Measurements from ENCODE around the gene VKORC1.

DNA sequence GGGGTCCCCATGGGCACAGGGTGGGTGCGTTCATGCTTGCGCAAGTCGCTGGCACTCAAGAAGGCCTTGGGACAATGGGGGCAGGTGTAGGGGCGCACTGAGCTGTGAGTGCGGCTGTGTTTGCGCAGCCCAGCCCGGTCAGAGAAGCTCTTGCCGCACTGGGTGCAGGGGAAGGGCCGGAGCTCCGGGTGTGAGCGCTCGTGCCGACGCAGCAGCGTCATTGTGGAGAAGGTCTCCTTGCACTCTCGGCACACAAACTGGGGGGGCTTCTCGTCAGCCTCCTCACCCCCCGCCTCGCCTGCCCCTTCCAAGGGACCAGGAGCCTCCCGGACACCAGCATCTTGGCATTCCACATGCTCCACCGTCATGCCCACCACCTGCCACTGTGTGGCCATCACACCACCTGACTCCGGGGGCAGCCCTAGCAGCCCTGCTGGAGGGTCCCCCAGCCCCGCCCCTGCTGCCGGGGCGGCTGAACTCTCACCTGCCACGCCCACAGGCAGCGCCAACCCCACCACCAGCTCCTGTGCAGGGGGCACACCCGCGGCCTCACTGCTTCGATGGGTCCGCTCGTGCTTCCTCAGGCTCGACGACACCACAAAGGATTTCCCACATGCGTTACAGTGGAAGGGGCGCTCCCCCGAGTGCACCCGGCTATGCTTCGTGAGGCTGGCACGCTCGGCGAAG lies 33.3 kb downstream of the VKORC1 start:
- TF ChIP-seq MXI1 (IDR thresholded peaks at IDR 0.05; ENCODE audit: low read depth, low read length), result no peak
- TF ChIP-seq NFIC (IDR thresholded peaks at IDR 0.05; ENCODE audit: borderline replicate concordance), result no peak
- TF ChIP-seq, protein P1, sequence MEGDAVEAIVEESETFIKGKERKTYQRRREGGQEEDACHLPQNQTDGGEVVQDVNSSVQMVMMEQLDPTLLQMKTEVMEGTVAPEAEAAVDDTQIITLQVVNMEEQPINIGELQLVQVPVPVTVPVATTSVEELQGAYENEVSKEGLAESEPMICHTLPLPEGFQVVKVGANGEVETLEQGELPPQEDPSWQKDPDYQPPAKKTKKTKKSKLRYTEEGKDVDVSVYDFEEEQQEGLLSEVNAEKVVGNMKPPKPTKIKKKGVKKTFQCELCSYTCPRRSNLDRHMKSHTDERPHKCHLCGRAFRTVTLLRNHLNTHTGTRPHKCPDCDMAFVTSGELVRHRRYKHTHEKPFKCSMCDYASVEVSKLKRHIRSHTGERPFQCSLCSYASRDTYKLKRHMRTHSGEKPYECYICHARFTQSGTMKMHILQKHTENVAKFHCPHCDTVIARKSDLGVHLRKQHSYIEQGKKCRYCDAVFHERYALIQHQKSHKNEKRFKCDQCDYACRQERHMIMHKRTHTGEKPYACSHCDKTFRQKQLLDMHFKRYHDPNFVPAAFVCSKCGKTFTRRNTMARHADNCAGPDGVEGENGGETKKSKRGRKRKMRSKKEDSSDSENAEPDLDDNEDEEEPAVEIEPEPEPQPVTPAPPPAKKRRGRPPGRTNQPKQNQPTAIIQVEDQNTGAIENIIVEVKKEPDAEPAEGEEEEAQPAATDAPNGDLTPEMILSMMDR (IDR thresholded peaks at IDR 0.05), result no peak
- TF ChIP-seq RAD21 (IDR thresholded peaks at IDR 0.05; ENCODE audit: low read length), result no peak
- TF ChIP-seq RCOR1 (IDR thresholded peaks at IDR 0.05; ENCODE audit: low read length), result no peak

Data from SK-N-SH (cell line).